Right lobe of liver (tissue), 6 donors: ENCODE results near the gene CCBE1. TPM values are rescaled to one million over a fixed set of nuclear protein-coding genes. Genes with fewer than 3 reads are reported as not detected.

Source experiments
- ATAC-seq, 4 donors: fragments of 200-7000 bp; cut with Tn5 transposase; one replicate each; pipeline ENCODE4 v1.9.1; 2020; ENCODE audit warnings: mild to moderate bottlenecking in 4 of 4, moderate library complexity in 4 of 4
- DNase-seq, 3 donors: peaks; one replicate each; pipeline ENCODE4 v3.0.0-alpha.2; 2020
- H3K27ac ChIP-seq, 3 donors: fragments of 200-600 bp; one replicate each; pipeline ENCODE4 v1.8.0; 2022
- H3K27me3 ChIP-seq, 2 donors: fragments of 200-600 bp; one replicate each; pipeline ENCODE4 v1.8.0; 2022
- H3K36me3 ChIP-seq, 4 donors: fragments of 200-600 bp; sonication (generic) in 1 of 4; one replicate each; pipeline versions ENCODE4 v1.5.1 to v1.8.0; 2017 to 2022; ENCODE audit warnings: control low read depth in 1 of 4
- H3K4me1 ChIP-seq, 4 donors: fragments of 200-600 bp; sonication (generic) in 1 of 4; one replicate each; pipeline versions ENCODE4 v1.5.1 to v1.8.0; 2017 to 2022; ENCODE audit warnings: control low read depth in 1 of 4
- H3K4me3 ChIP-seq, 3 donors: fragments of 200-600 bp; one replicate each; pipeline ENCODE4 v1.8.0; 2022
- H3K9me3 ChIP-seq, 4 donors: fragments of 200-600 bp; sonication (generic) in 1 of 4; one replicate each; pipeline versions ENCODE4 v1.5.1 to v1.8.0; 2017 to 2022; ENCODE audit warnings: control low read depth in 1 of 4
- CTCF ChIP-seq, 4 donors: fragments of 200-600 bp in 3 of 4; fragments of 450-650 bp in 1 of 4; IDR thresholded peaks; one replicate each; pipeline versions ENCODE4 v1.5.1 to v1.8.0; 2016 to 2022; ENCODE audit warnings: antibody characterized with exemption in 4 of 4, mild to moderate bottlenecking in 2 of 4
- POLR2A ChIP-seq: fragments of 450-650 bp; IDR thresholded peaks from one replicate; pipeline ENCODE4 v1.6.1; 2017; ENCODE audit warnings: antibody characterized with exemption, mild to moderate bottlenecking
- WGBS: methylation state at CpG from one replicate; pipeline ENCODE4 v1.1.6; 2018; ENCODE audit warnings: low coverage, low lambda C conversion rate; ENCODE audit not compliant: insufficient coverage; ENCODE audit errors: missing lambda C conversion rate; 5-methylcytosine and 5-hydroxymethylcytosine counted together
- intact Hi-C, 2 donors: fragments of 100-400 bp; cut with DNase I; formaldehyde crosslinking; loops; one replicate each; pipeline versions ENCODE4 v1.11.2 to v1.14.1; 2022
- total RNA-seq, 6 experiments: library from RNA; depleted of rRNA in 2 of 6; stranded (reverse); fragments of >200 nt in 2 of 6; fragmentation: NEBNext Ultra II Directional in 3 of 6; extraction: Animal tissue kit (Norgen Biotek cat#: 25700) in 3 of 6; gene quantifications; one replicate each; pipeline versions ENCODE4 v1.1.0 to v1.2.4, GENCODE V29; 2016 to 2023
- donor health status: DM: no; HTN: yes; CAD: no.
- donor health status: DM: no; HTN: no; CAD: no.
- donor health status: DM: no; HTN: no; CAD: no.
- donor health status: DM: no; HTN: yes; CAD: no.
- donor health status: DM: no; HTN: yes; CAD: no.

Gene CCBE1
- total RNA-seq, 6 experiments from 2014 or later: 2.7 to 6.9 (median 4.3) TPM

- 52% methylated on average over 3 of the region's 3 CpGs for WGBS
- intact Hi-C loops: no loop called here
- TF ChIP-seq POLR2A (no peak), CTCF (IDR thresholded peaks at IDR 0.05) (no peak)
- no peaks in the 10 kb centered on the region for H3K9me3 ChIP-seq
- no peak for ATAC-seq
- DNase-seq: no peak
- H3K27ac ChIP-seq: no peak overlapping the region
- H3K4me1 ChIP-seq: no peaks in the 10 kb centered on the region
- no peaks in the 10 kb centered on the region for H3K27me3 ChIP-seq
- H3K36me3 ChIP-seq: no peaks in the 10 kb centered on the region
- no peak overlapping the region for H3K4me3 ChIP-seq
Observed at GRCh38 chr18:59689756-59690155, 7.5 kb downstream of the CCBE1 start.

GRCh38 chr18:59686260-59686659 is 11.0 kb downstream of the CCBE1 start:
- intact Hi-C loops: no loop called here
- Histone ChIP-seq H3K27ac (no peak overlapping the region), H3K27me3 (no peaks in the 10 kb centered on the region), H3K9me3 (no peaks in the 10 kb centered on the region), H3K4me3 (no peak overlapping the region), H3K4me1 (no peaks in the 10 kb centered on the region), H3K36me3 (no peaks in the 10 kb centered on the region)
- 33% methylated on average over 1 of the region's 1 CpG for WGBS
- no peak for ATAC-seq
- DNase-seq: no peak
- TF ChIP-seq POLR2A (no peak), CTCF (IDR thresholded peaks at IDR 0.05) (no peak)

GRCh38 chr18:59685501-59685900 is 11.7 kb downstream of the CCBE1 start:
- H3K27ac ChIP-seq: no peak overlapping the region
- H3K36me3 ChIP-seq: no peaks in the 10 kb centered on the region
- 15% methylated on average over 4 of the region's 4 CpGs for WGBS
- ATAC-seq (no peak), DNase-seq (no peak)
- H3K9me3 ChIP-seq: no peaks in the 10 kb centered on the region
- no peaks in the 10 kb centered on the region for H3K27me3 ChIP-seq
- TF ChIP-seq CTCF (IDR thresholded peaks at IDR 0.05) (no peak), POLR2A (no peak)
- intact Hi-C loops: no loop called here
- no peaks in the 10 kb centered on the region for H3K4me1 ChIP-seq
- H3K4me3 ChIP-seq: no peak overlapping the region

GRCh38 chr18:59684777-59685176 is 12.4 kb downstream of the CCBE1 start:
- Histone ChIP-seq H3K4me3 (no peak overlapping the region), H3K27me3 (no peaks in the 10 kb centered on the region), H3K36me3 (no peaks in the 10 kb centered on the region), H3K9me3 (no peaks in the 10 kb centered on the region), H3K4me1 (no peaks in the 10 kb centered on the region), H3K27ac (no peak overlapping the region)
- WGBS: 26% methylated on average over 2 of the region's 2 CpGs
- intact Hi-C loops: no loop called here
- TF ChIP-seq POLR2A: no peak
- no peak for TF ChIP-seq CTCF (IDR thresholded peaks at IDR 0.05)
- no peak for DNase-seq
- no peak for ATAC-seq

GRCh38 chr18:59681521-59682004 is 15.7 kb downstream of the CCBE1 start:
- H3K9me3 ChIP-seq: no peaks in the 10 kb centered on the region
- H3K27me3 ChIP-seq: no peaks in the 10 kb centered on the region
- 14% methylated on average over 6 of the region's 6 CpGs for WGBS
- H3K4me3 ChIP-seq: no peak overlapping the region
- no peak for TF ChIP-seq POLR2A
- TF ChIP-seq CTCF (IDR thresholded peaks at IDR 0.05): no peak
- no peak overlapping the region for H3K27ac ChIP-seq
- H3K4me1 ChIP-seq: no peaks in the 10 kb centered on the region
- DNase-seq (no peak), ATAC-seq (no peak)
- no peaks in the 10 kb centered on the region for H3K36me3 ChIP-seq
- intact Hi-C loops: no loop called here
